Brain microvascular endothelial cell (primary cell): Measurements from ENCODE around the gene PPP5C.

Experiments used
- DNase-seq: peaks from one replicate; pipeline ENCODE4 v3.0.0-alpha.2; 2020
- H3K27ac ChIP-seq: fragments of 250-450 bp; sonication (Bioruptor Pico); 2 replicates; pipeline ENCODE4 v1.5.1; 2020; ENCODE audit warnings: mild to moderate bottlenecking, moderate library complexity
- H3K27me3 ChIP-seq: fragments of 250-450 bp; sonication (Bioruptor Pico); replicated peaks from 2 replicates; pipeline ENCODE4 v1.5.1; 2020; ENCODE audit warnings: mild to moderate bottlenecking
- H3K36me3 ChIP-seq: fragments of 250-450 bp; sonication (Bioruptor Pico); replicated peaks from 2 replicates; pipeline ENCODE4 v1.5.1; 2020; ENCODE audit warnings: mild to moderate bottlenecking
- H3K4me3 ChIP-seq: 2 replicates; pipeline ENCODE4 v1.5.1; 2011; ENCODE audit warnings: low read depth, mild to moderate bottlenecking, control low read depth, low read length, moderate library complexity
- in situ Hi-C: cut with HindIII; loops from 2 replicates; pipeline ENCODE4 v1.10.0; 2017; ENCODE audit warnings: low sequenced_read_pairs, low pct_ligation_motif_present
- TF ChIP-seq, protein P1 (sequence below): IDR thresholded peaks from 2 replicates; pipeline ENCODE4 v1.5.1; 2011; ENCODE audit warnings: low read depth, mild to moderate bottlenecking, moderate library complexity, low read length, control low read depth, inconsistent platforms; ENCODE audit errors: missing control alignments

Gene PPP5C

DNA sequence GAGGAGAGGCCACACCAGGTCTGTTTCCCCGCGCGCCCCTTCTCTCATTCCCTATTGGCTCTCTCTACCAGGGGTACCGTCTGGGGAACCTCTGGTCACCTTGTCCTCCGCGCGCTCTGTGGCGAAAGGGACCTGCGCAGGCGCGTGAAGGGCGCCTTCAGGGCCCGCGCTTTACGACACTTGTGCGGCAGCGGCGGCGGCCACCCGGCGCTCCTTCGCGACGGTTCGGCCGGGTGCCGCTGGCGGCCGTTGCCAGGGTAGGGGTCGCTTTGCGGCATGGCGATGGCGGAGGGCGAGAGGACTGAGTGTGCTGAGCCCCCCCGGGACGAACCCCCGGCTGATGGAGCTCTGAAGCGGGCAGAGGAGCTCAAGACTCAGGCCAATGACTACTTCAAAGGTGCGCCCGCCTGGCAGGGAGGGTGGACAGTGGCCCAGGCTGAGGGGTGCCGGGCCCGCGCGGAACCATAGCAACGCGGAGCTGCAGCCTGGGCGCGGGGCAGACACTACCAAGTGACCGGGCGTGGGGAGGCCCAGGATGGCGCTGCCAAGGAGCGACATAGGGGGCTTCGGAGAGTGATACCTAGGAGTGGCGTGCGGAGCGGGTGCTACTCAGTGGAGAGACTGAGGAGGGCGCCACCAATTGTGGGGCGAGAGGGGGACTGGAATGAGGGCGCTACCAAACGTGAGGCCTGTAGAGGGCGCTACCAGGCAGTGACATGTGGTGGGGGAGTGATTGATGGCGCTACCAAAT, at the start of gene PPP5C:
PPP5C (plus strand) TSS at position 267 of the 751 bp plus-strand sequence; CDS start at position 277, 10 bp downstream.
- in situ Hi-C loops: no loop called here

DNA sequence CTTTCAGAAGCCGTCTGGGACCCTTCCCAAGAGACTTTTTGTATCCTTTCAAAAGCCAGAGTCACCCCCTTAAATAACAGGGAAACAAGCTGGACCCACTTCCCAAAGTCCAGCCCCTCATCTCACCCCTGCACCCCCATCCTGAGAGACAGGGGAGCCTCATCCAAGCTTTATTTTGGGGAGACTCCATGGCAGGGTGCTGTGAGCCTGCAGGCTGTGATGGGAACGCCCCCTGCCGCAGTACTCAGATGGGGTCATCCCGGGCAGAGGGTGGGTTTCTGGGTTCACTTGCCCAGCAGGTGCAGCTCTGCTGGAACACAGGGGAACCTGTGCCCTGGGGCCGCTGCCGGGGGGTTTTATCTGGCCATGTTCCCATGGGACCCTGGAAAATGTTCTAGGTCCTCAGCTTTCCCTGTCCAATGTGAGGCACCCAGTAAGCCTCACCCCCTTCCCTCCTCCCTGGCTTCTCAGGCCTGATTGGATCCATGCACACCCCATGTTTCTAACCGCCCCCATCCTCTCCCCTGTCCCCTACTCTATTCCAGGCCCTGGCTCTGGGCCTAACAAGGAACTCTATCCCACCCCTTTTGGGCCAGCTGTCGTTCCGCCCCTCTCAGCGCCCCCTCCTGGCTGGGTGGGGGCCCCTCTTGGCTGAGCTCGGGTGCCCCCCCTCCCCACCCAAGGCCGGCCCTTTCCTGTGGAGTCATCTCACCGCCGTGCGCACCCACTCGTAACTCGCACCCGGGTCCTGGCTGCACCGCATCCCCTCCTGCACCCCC, 49.0 kb upstream of the PPP5C start:
- DNase-seq: no peak
- no peaks in the 10 kb centered on the region for H3K36me3 ChIP-seq
- no peaks in the 10 kb centered on the region for H3K27me3 ChIP-seq
- H3K27ac ChIP-seq: no peak overlapping the region
- H3K4me3 ChIP-seq: peak overlapping the region; percentile 20
- in situ Hi-C loops: no loop called here
- TF ChIP-seq, protein P1, sequence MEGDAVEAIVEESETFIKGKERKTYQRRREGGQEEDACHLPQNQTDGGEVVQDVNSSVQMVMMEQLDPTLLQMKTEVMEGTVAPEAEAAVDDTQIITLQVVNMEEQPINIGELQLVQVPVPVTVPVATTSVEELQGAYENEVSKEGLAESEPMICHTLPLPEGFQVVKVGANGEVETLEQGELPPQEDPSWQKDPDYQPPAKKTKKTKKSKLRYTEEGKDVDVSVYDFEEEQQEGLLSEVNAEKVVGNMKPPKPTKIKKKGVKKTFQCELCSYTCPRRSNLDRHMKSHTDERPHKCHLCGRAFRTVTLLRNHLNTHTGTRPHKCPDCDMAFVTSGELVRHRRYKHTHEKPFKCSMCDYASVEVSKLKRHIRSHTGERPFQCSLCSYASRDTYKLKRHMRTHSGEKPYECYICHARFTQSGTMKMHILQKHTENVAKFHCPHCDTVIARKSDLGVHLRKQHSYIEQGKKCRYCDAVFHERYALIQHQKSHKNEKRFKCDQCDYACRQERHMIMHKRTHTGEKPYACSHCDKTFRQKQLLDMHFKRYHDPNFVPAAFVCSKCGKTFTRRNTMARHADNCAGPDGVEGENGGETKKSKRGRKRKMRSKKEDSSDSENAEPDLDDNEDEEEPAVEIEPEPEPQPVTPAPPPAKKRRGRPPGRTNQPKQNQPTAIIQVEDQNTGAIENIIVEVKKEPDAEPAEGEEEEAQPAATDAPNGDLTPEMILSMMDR: peak; percentile 30

More for the DNA sequence above, at the start of gene PPP5C:
- peak; percentile 80 for DNase-seq
- Histone ChIP-seq H3K27ac (peak within 1 kb of the TSS; percentile 75), H3K4me3 (peak within 1 kb of the TSS; percentile 99), H3K27me3 (no peaks in the 10 kb centered on the region), H3K36me3 (no peaks in the 10 kb centered on the region)
- TF ChIP-seq, protein P1: peak; percentile 97

GRCh38 chr19:46298479-46299003, 48.3 kb upstream of the PPP5C start:
- no peak overlapping the region for H3K27ac ChIP-seq
- no peaks in the 10 kb centered on the region for H3K27me3 ChIP-seq
- TF ChIP-seq, protein P1: no peak
- H3K4me3 ChIP-seq: peak overlapping the region; percentile 20
- DNase-seq: no peak
- no peaks in the 10 kb centered on the region for H3K36me3 ChIP-seq
- in situ Hi-C loops: no loop called here

DNA sequence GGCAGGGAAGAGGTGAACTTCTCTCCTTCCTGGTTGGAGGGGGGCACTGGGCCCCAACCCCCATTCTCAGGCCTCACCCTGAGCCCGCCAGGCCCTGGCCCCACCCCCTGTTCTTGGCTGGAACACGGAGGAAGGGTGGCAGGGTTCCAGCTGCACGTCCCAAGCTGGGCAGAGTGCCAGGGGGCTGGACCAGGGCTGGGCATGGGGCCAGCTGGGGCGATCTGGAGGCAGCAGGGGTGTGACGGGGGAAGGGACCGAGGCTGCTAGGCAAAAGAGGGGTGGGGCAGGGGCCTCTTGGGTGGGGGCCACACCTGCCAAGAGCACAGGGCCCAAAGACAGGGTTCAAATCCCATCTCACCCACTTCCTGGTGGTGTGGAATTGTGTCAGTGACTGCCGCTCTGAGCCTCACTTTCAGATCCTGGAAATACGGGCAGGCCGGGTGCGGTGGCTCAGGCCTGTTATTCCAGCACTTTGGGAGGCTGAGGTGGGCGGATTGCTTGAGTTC, 47.8 kb upstream of the PPP5C start:
- TF ChIP-seq, protein P1: no peak
- Histone ChIP-seq H3K36me3 (no peaks in the 10 kb centered on the region), H3K4me3 (peak overlapping the region; percentile 5), H3K27me3 (no peaks in the 10 kb centered on the region), H3K27ac (no peak overlapping the region)
- DNase-seq: peak; percentile 83
- in situ Hi-C loops: no loop called here

DNA sequence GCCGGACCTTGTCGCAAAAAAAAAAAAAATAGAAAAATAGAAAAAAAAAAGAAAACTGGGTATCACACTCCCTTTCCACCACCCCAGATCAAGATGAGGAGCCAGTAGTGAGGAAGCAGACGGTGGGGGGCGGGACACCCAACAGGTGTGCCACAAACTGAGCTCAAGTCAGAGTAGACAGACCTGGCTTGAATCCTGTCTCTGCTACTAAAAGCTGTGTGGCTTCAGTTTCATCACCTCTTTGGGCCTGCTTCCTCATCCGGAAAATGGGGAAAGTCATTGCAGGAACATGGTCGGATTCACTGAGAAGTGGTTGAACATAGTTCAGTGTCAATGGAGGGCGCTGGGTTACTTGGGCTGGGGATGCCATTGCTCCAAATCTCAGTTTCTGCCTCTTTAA, 47.2 kb upstream of the PPP5C start:
- TF ChIP-seq, protein P1: no peak
- no peak overlapping the region for H3K27ac ChIP-seq
- DNase-seq: no peak
- H3K36me3 ChIP-seq: no peaks in the 10 kb centered on the region
- no peak overlapping the region for H3K4me3 ChIP-seq
- no peaks in the 10 kb centered on the region for H3K27me3 ChIP-seq
- in situ Hi-C loops: no loop called here
